ENCODE data around the gene ASPM.
A peak's percentile ranks its signal among the peaks of the same experiment; 100 is the strongest.

The ASPM gene

GRCh38 chr1:197150336-197151005 lies 4.0 kb upstream of the ASPM start:
- TF ChIP-seq, protein P1, sequence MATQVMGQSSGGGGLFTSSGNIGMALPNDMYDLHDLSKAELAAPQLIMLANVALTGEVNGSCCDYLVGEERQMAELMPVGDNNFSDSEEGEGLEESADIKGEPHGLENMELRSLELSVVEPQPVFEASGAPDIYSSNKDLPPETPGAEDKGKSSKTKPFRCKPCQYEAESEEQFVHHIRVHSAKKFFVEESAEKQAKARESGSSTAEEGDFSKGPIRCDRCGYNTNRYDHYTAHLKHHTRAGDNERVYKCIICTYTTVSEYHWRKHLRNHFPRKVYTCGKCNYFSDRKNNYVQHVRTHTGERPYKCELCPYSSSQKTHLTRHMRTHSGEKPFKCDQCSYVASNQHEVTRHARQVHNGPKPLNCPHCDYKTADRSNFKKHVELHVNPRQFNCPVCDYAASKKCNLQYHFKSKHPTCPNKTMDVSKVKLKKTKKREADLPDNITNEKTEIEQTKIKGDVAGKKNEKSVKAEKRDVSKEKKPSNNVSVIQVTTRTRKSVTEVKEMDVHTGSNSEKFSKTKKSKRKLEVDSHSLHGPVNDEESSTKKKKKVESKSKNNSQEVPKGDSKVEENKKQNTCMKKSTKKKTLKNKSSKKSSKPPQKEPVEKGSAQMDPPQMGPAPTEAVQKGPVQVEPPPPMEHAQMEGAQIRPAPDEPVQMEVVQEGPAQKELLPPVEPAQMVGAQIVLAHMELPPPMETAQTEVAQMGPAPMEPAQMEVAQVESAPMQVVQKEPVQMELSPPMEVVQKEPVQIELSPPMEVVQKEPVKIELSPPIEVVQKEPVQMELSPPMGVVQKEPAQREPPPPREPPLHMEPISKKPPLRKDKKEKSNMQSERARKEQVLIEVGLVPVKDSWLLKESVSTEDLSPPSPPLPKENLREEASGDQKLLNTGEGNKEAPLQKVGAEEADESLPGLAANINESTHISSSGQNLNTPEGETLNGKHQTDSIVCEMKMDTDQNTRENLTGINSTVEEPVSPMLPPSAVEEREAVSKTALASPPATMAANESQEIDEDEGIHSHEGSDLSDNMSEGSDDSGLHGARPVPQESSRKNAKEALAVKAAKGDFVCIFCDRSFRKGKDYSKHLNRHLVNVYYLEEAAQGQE (IDR thresholded peaks at IDR 0.05; ENCODE audit: insufficient replicate concordance, low read depth) = no peak
- TF ChIP-seq, protein P2, sequence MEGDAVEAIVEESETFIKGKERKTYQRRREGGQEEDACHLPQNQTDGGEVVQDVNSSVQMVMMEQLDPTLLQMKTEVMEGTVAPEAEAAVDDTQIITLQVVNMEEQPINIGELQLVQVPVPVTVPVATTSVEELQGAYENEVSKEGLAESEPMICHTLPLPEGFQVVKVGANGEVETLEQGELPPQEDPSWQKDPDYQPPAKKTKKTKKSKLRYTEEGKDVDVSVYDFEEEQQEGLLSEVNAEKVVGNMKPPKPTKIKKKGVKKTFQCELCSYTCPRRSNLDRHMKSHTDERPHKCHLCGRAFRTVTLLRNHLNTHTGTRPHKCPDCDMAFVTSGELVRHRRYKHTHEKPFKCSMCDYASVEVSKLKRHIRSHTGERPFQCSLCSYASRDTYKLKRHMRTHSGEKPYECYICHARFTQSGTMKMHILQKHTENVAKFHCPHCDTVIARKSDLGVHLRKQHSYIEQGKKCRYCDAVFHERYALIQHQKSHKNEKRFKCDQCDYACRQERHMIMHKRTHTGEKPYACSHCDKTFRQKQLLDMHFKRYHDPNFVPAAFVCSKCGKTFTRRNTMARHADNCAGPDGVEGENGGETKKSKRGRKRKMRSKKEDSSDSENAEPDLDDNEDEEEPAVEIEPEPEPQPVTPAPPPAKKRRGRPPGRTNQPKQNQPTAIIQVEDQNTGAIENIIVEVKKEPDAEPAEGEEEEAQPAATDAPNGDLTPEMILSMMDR (IDR thresholded peaks at IDR 0.05; ENCODE audit: insufficient read depth, low read length) = no peak
- TF ChIP-seq GABPA (IDR thresholded peaks at IDR 0.05; ENCODE audit: low read depth) (no peak), POLR2AphosphoS5 (IDR thresholded peaks at IDR 0.05; ENCODE audit: low read depth) (no peak), SPI1 (IDR thresholded peaks at IDR 0.05; ENCODE audit: borderline replicate concordance, low read depth) (no peak)
- DNase-seq (ENCODE audit: low read depth in 1 of 2, low spot score in 1 of 2) = no peak
- Histone ChIP-seq H3K27ac (replicated peaks) (no peak overlapping the region), H3K27me3 (ENCODE audit: insufficient read depth, poor library complexity, severe bottlenecking) (no peaks in the 10 kb centered on the region), H3K4me3 (replicated peaks; ENCODE audit: insufficient read depth, low read length) (no peak overlapping the region)

DNA sequence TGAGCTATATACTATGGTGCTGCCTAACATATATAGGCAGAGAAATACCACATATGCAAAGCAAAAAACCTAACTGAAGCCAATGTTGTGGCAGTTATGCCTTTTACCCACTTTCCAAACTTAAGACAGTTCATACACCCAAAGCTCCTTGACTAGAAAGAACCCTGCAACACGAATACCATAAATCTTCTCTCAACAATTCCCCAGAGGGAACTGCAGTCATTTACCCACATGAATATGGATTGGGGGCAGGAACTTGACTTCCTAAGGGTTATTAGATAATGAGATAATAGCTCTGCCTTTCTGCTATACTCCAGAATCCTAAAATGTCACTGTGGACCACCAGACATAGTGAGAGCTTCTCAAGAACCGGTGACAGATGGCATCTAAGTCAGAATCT lies 2.9 kb upstream of the ASPM start:
- TF ChIP-seq, protein P2 (IDR thresholded peaks at IDR 0.05; ENCODE audit: insufficient read depth, low read length) = no peak
- TF ChIP-seq SPI1 (IDR thresholded peaks at IDR 0.05; ENCODE audit: borderline replicate concordance, low read depth) (no peak), GABPA (IDR thresholded peaks at IDR 0.05; ENCODE audit: low read depth) (no peak), POLR2AphosphoS5 (IDR thresholded peaks at IDR 0.05; ENCODE audit: low read depth) (no peak)
- TF ChIP-seq, protein P1 (IDR thresholded peaks at IDR 0.05; ENCODE audit: insufficient replicate concordance, low read depth) = no peak
- H3K27ac ChIP-seq (replicated peaks) = no peak overlapping the region
- H3K4me3 ChIP-seq (replicated peaks; ENCODE audit: insufficient read depth, low read length) = no peak overlapping the region
- H3K27me3 ChIP-seq (ENCODE audit: insufficient read depth, poor library complexity, severe bottlenecking) = no peaks in the 10 kb centered on the region
- DNase-seq (ENCODE audit: low read depth in 1 of 2, low spot score in 1 of 2) = no peak

DNA sequence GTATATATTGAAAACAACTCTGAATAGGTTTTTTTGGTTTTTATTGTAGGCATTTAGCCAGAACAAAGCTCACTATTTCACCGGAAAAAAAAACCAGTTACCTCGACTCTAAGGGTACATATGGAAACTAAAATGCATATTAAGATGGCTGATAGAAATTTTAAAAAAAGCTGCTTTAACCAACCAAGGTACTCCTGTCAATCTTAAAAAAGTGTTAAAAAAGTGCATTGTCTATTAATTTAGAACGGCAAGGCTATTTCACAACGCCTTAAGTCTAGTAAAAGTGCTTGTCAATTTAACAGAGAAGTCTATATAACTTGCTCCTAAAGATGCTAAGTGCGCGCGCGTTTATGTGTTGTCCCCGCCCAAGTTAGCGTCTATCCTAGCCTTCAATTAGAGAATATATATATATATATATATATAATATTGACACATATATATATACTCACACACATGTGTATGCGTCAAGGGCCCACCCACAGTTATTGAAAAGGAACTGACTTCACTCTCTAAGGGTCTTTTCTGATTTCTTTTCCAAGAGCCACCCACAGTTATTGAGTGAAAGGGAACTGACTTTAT lies 934 bp downstream of the ASPM start:
- Histone ChIP-seq H3K4me3 (replicated peaks; ENCODE audit: insufficient read depth, low read length) (peak overlapping the region; percentile 95), H3K27me3 (ENCODE audit: insufficient read depth, poor library complexity, severe bottlenecking) (no peaks in the 10 kb centered on the region), H3K27ac (replicated peaks) (peak overlapping the region; percentile 88)
- TF ChIP-seq SPI1 (IDR thresholded peaks at IDR 0.05; ENCODE audit: borderline replicate concordance, low read depth) (no peak), GABPA (IDR thresholded peaks at IDR 0.05; ENCODE audit: low read depth) (no peak)
- TF ChIP-seq, protein P1 (IDR thresholded peaks at IDR 0.05; ENCODE audit: insufficient replicate concordance, low read depth) = no peak
- TF ChIP-seq, protein P2 (IDR thresholded peaks at IDR 0.05; ENCODE audit: insufficient read depth, low read length) = no peak
- DNase-seq (ENCODE audit: low read depth in 1 of 2, low spot score in 1 of 2) = no peak
